Osteocyte (in vitro differentiated cells): ENCODE measurements around the gene PTPRN2. TPM values are rescaled to one million over a fixed set of nuclear protein-coding genes. Genes with fewer than 3 reads are reported as not detected.
"Not testable (repeated sequence)": the region's sequence is repeated elsewhere in the genome, so short reads cannot be mapped to it uniquely, and the experiment has no call there.

Experiments
- DNase-seq: peaks from one replicate; pipeline ENCODE4 v3.0.0; 2021; ENCODE audit warnings: mixed read lengths; ENCODE audit not compliant: unreplicated experiment; ENCODE audit errors: extremely low spot score
- H3K27ac Mint-ChIP-seq: one replicate; pipeline ENCODE4 v1.8.0; 2021; ENCODE audit warnings: mild to moderate bottlenecking, mixed read lengths; ENCODE audit not compliant: unreplicated experiment
- H3K27me3 Mint-ChIP-seq: one replicate; pipeline ENCODE4 v1.8.0; 2021; ENCODE audit warnings: mixed read lengths; ENCODE audit not compliant: unreplicated experiment
- H3K36me3 Mint-ChIP-seq: one replicate; pipeline ENCODE4 v1.8.0; 2021; ENCODE audit warnings: mixed read lengths; ENCODE audit not compliant: unreplicated experiment
- H3K4me1 Mint-ChIP-seq: one replicate; pipeline ENCODE4 v1.8.0; 2021; ENCODE audit warnings: mixed read lengths; ENCODE audit not compliant: unreplicated experiment
- H3K4me3 Mint-ChIP-seq: one replicate; pipeline ENCODE4 v1.8.0; 2021; ENCODE audit warnings: mild to moderate bottlenecking, moderate library complexity, mixed read lengths; ENCODE audit not compliant: unreplicated experiment
- H3K9me3 Mint-ChIP-seq: one replicate; pipeline ENCODE4 v1.8.0; 2021; ENCODE audit warnings: mixed read lengths; ENCODE audit not compliant: unreplicated experiment
- total RNA-seq: library from RNA; stranded (reverse); gene quantifications from 2 replicates; pipeline ENCODE4 v1.2.1, GENCODE V29; 2021
- TF ChIP-seq, protein P1 (sequence below): fragments of 200-600 bp; sonication (generic); IDR thresholded peaks from 2 replicates; pipeline ENCODE4 v1.5.0; 2021; ENCODE audit warnings: antibody characterized with exemption, mild to moderate bottlenecking, moderate library complexity

PTPRN2 gene
- total RNA-seq, 1 donor from 2014 or later, result 0.59 TPM

DNA sequence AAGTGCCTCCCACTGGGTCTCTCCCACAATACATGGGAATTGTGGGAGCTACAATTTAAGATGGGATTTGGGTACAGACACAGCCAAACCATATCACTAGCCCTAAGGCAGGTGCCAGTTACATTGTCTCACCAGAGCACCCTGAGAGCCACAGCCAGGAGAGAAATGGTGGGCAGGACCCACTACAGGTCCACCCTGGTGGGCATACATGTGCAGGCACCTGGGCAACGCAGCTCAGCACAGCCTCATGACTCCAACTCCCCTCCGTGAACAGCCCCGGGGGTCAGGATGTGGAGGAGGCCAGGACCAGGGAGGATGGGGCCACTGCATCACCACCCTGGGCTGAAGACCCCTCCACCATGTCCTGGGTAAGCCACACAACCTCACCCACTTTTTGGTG is 205.7 kb downstream of the PTPRN2 start:
- peaks cover 16% of the 10 kb centered on the region for H3K9me3 Mint-ChIP-seq
- no peak overlapping the region for H3K27ac Mint-ChIP-seq
- H3K27me3 Mint-ChIP-seq, result no peaks in the 10 kb centered on the region
- no peak for DNase-seq
- H3K4me3 Mint-ChIP-seq, result no peak overlapping the region
- H3K4me1 Mint-ChIP-seq, result no peaks in the 10 kb centered on the region
- no peaks in the 10 kb centered on the region for H3K36me3 Mint-ChIP-seq
- TF ChIP-seq, protein P1, sequence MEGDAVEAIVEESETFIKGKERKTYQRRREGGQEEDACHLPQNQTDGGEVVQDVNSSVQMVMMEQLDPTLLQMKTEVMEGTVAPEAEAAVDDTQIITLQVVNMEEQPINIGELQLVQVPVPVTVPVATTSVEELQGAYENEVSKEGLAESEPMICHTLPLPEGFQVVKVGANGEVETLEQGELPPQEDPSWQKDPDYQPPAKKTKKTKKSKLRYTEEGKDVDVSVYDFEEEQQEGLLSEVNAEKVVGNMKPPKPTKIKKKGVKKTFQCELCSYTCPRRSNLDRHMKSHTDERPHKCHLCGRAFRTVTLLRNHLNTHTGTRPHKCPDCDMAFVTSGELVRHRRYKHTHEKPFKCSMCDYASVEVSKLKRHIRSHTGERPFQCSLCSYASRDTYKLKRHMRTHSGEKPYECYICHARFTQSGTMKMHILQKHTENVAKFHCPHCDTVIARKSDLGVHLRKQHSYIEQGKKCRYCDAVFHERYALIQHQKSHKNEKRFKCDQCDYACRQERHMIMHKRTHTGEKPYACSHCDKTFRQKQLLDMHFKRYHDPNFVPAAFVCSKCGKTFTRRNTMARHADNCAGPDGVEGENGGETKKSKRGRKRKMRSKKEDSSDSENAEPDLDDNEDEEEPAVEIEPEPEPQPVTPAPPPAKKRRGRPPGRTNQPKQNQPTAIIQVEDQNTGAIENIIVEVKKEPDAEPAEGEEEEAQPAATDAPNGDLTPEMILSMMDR, result no peak

DNA sequence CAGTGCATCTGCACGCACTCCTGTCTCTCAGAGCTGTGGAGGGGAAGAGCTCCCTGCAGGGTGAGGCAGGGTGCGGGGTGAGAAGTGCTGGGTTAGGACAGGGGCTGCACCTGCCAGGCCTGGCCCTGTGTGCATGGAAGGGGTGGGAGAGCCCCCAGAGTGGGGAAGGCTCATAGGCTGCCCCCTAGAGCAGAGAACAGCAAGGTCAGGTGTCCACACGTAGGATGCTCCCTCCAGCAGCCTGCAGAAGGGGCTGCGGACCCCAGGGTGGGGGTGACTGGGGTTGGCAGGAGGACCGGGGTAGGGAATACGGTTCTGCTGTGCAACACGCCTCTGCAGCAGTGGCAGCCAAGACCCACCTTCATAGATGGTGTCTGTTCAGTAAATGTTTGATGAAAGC is 208.6 kb downstream of the PTPRN2 start:
- TF ChIP-seq, protein P1, result no peak
- Mint-ChIP-seq H3K27me3 (no peaks in the 10 kb centered on the region), H3K4me3 (no peak overlapping the region), H3K27ac (no peak overlapping the region), H3K4me1 (no peaks in the 10 kb centered on the region), H3K36me3 (no peaks in the 10 kb centered on the region), H3K9me3 (peaks cover 16% of the 10 kb centered on the region)
- DNase-seq, result no peak

DNA sequence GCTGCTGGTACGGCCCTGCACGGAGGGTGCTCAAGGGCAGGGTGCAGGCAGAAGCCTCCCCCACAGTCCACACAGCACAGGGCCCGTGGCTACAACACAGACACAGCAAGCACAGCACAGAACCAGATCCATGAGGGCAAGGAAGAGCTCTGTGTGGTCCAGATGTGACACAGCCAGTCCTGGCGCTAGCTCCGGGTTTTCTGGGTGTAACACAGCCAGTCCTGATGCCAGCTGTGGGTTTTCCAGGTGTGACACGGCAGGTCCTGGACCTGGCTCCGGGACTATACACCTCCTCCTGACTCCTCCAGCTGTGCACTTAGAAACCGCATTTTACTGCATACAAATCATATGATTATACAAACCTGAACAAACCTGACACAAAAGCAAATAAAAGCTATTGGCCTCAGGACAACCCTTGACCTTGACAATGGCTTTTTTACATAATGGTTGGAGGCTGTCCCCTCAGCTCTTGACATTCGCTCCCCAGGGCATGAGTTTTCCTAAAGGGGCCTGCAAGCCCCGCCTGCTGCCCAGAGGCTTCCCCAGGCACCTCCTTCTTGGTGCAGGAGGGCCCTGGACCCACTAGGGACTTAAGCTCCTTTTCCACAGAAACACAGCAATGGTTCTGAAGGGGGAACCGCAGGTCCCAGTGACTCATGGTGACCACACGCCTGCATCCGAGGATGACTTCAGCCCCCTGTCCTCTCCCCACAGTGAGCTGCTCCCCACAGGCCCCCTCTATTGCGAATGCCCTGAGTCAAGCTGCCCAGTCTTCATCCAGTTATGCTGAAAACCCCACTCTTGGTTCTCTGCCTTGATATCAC is 209.6 kb downstream of the PTPRN2 start:
- no peaks in the 10 kb centered on the region for H3K27me3 Mint-ChIP-seq
- no peak overlapping the region for H3K4me3 Mint-ChIP-seq
- peaks cover 16% of the 10 kb centered on the region for H3K9me3 Mint-ChIP-seq
- no peak for DNase-seq
- TF ChIP-seq, protein P1, result no peak
- no peaks in the 10 kb centered on the region for H3K4me1 Mint-ChIP-seq
- H3K36me3 Mint-ChIP-seq, result no peaks in the 10 kb centered on the region
- H3K27ac Mint-ChIP-seq, result no peak overlapping the region

DNA sequence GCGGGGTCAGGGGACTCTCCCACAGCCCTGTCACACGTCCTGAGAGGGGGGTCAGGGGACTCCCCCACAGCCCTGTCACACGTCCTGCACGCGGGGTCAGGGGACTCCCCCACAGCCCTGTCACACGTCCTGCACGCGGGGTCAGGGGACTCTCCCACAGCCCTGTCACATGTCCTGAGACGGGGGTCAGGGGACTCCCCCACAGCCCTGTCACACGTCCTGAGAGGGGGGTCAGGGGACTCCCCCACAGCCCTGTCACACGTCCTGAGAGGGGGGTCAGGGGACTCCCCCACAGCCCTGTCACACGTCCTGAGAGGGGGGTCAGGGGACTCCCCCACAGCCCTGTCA is 210.8 kb downstream of the PTPRN2 start:
- H3K36me3 Mint-ChIP-seq, H3K4me1 Mint-ChIP-seq, H3K4me3 Mint-ChIP-seq, H3K27me3 Mint-ChIP-seq, H3K27ac Mint-ChIP-seq, DNase-seq: not testable (repeated sequence)
- peaks cover 16% of the 10 kb centered on the region for H3K9me3 Mint-ChIP-seq

DNA sequence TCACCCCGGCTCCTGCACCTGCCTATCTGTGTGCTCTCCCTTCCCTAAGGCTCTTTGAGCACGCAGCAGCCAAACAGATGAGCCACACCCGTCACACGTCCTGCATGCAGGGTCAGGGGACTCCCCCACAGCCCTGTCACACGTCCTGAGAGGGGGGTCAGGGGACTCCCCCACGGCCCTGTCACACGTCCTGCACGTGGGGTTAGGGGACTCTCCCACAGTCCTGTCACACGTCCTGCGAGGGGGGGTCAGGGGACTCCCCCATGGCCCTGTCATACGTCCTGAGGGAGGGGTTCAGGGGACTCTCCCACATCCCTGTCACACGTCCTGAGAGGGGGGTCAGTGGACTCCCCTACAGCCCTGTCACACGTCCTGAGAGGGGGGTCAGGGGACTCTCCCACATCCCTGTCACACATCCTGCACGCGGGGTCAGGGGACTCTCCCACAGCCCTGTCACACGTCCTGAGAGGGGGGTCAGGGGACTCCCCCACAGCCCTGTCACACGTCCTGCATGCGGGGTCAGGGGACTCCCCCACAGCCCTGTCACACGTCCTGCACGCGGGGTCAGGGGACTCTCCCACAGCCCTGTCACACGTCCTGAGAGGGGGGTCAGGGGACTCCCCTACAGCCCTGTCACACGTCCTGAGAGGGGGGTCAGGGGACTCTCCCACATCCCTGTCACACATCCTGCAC is 211.3 kb downstream of the PTPRN2 start:
- not testable (repeated sequence) for H3K27me3 Mint-ChIP-seq, H3K4me3 Mint-ChIP-seq, H3K27ac Mint-ChIP-seq, H3K36me3 Mint-ChIP-seq, DNase-seq, H3K4me1 Mint-ChIP-seq
- H3K9me3 Mint-ChIP-seq, result peaks cover 20% of the 10 kb centered on the region

DNA sequence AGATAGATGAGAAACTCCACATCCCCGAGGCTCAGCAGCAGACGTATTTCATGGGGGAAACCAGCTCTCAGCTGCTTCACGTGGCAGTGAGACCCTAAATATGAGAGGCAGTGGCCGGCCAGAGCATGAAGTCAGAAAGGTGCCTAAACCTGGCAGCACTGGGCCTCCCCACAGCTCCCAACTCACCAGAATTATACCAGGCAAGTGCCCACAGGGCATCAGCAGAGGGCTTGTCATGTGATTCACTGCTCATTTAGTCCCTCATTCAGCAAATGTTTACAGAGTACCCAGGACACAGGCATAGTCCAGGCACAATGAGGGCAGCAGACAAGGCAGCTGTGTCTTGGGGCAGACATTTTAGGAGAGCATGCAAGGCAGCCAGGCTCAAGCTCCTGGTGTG is 212.6 kb downstream of the PTPRN2 start:
- Mint-ChIP-seq H3K36me3 (no peaks in the 10 kb centered on the region), H3K4me1 (no peaks in the 10 kb centered on the region), H3K27ac (no peak overlapping the region), H3K4me3 (no peak overlapping the region), H3K27me3 (no peaks in the 10 kb centered on the region), H3K9me3 (peaks cover 22% of the 10 kb centered on the region)
- TF ChIP-seq, protein P1, result no peak
- DNase-seq, result no peak
